ENCODE measurements around the gene TNFRSF4. TPM values are rescaled to one million over a fixed set of nuclear protein-coding genes. Genes with fewer than 3 reads are reported as not detected.

TNFRSF4 gene
- total RNA-seq, 2 experiments from 2014 or later = 152 to 154 TPM

- ChIA-PET POLR2A (interaction anchor here (0.6 to 1.1 kb wide), 3 partner anchors 9 to 249 kb away, joined by 3 to 5 read pairs (median 3); no protein-coding TSS in a partner anchor), CTCF (interaction anchor here (1.0 to 2.9 kb wide), 3 partner anchors 22 to 86 kb away, joined by 3 to 7 read pairs (median 6); partner anchors contain the start of gene TTLL10)
Observed at GRCh38 chr1:1208713-1209433, 5.1 kb downstream of the TNFRSF4 start.

GRCh38 chr1:1207571-1207892, 6.4 kb downstream of the TNFRSF4 start:
- POLR2A ChIA-PET = interaction anchor here (0.6 to 1.6 kb wide), 3 partner anchors 20 to 144 kb away, joined by 3 to 5 read pairs (median 4); partner anchors contain the start of gene SDF4

GRCh38 chr1:1206966-1207531, 6.9 kb downstream of the TNFRSF4 start:
- ChIA-PET CTCF (interaction anchor here (1.2 to 2.1 kb wide), 2 partner anchors 84 to 174 kb away, joined by 3 to 7 read pairs; no protein-coding TSS in a partner anchor), POLR2A (interaction anchor here (0.6 to 1.6 kb wide), 3 partner anchors 21 to 143 kb away, joined by 3 to 5 read pairs (median 4); partner anchors contain the start of gene SDF4)

More at GRCh38 chr1:1207571-1207892, 6.4 kb downstream of the TNFRSF4 start:
- CTCF ChIA-PET = interaction anchor here (1.2 to 2.1 kb wide), 2 partner anchors 85 to 174 kb away, joined by 3 to 7 read pairs; no protein-coding TSS in a partner anchor

GRCh38 chr1:1206376-1206965, 7.5 kb downstream of the TNFRSF4 start, which contains the start of gene TNFRSF18:
TNFRSF18 (minus strand) TSS chr1:1206592; CDS start chr1:1206571, 21 bp downstream.
- POLR2A ChIA-PET = interaction anchor here (0.6 to 1.6 kb wide), 3 partner anchors 25 to 143 kb away, joined by 3 to 5 read pairs (median 4); partner anchors contain the start of genes C1orf159 and SDF4
- CTCF ChIA-PET = interaction anchor here (1.5 to 2.1 kb wide), 2 partner anchors 84 kb away, joined by 6 to 7 read pairs; no protein-coding TSS in a partner anchor

GRCh38 chr1:1205769-1206375, 8.1 kb downstream of the TNFRSF4 start:
- CTCF ChIA-PET = interaction anchor here (1.0 to 1.5 kb wide), 2 partner anchors 20 to 84 kb away, joined by 3 to 6 read pairs; no protein-coding TSS in a partner anchor
- POLR2A ChIA-PET = interaction anchor here (0.5 to 0.6 kb wide), 2 partner anchors 90 to 195 kb away, joined by 3 read pairs; partner anchors contain the start of gene C1orf159

GRCh38 chr1:1204998-1205768, 8.8 kb downstream of the TNFRSF4 start:
- CTCF ChIA-PET = interaction anchor here (1.0 to 1.5 kb wide), 2 partner anchors 19 to 83 kb away, joined by 3 to 6 read pairs; no protein-coding TSS in a partner anchor
- POLR2A ChIA-PET = interaction anchor here (0.5 kb wide), 1 partner anchor 194 kb away, joined by 3 read pairs; no protein-coding TSS in a partner anchor

- POLR2A ChIA-PET = no interaction called here
Observed at GRCh38 chr1:1204425-1204920, 9.5 kb downstream of the TNFRSF4 start.

GRCh38 chr1:1203561-1204424, 10.2 kb downstream of the TNFRSF4 start:
- CTCF ChIA-PET = no interaction called here
- POLR2A ChIA-PET = no interaction called here

More at GRCh38 chr1:1204425-1204920, 9.5 kb downstream of the TNFRSF4 start:
- CTCF ChIA-PET = interaction anchor here (1.0 kb wide), 1 partner anchor 19 kb away, joined by 3 read pairs; no protein-coding TSS in a partner anchor

- ChIA-PET POLR2A (no interaction called here), CTCF (no interaction called here)
Observed at GRCh38 chr1:1202831-1203560, 11.0 kb downstream of the TNFRSF4 start.

- CTCF ChIA-PET = interaction anchor here (0.8 kb wide), 1 partner anchor 78 kb away, joined by 3 read pairs; no protein-coding TSS in a partner anchor
- POLR2A ChIA-PET = interaction anchor here (1.3 kb wide), 1 partner anchor 12 kb away, joined by 3 read pairs; no protein-coding TSS in a partner anchor
Observed at GRCh38 chr1:1200876-1201810, 12.8 kb downstream of the TNFRSF4 start.

GRCh38 chr1:1199961-1200875, 13.7 kb downstream of the TNFRSF4 start:
- POLR2A ChIA-PET = interaction anchor here (0.6 to 1.3 kb wide), 2 partner anchors 13 to 229 kb away, joined by 3 to 4 read pairs; no protein-coding TSS in a partner anchor
- CTCF ChIA-PET = interaction anchor here (0.5 to 0.8 kb wide), 2 partner anchors 78 to 1112 kb away, joined by 3 read pairs; no protein-coding TSS in a partner anchor

- CTCF ChIA-PET = no interaction called here
Observed at GRCh38 chr1:1199141-1199960, 14.6 kb downstream of the TNFRSF4 start.

GRCh38 chr1:1198423-1199140, 15.4 kb downstream of the TNFRSF4 start:
- POLR2A ChIA-PET = interaction anchor here (1.8 kb wide), 1 partner anchor 9 kb away, joined by 4 read pairs; no protein-coding TSS in a partner anchor

More at GRCh38 chr1:1199141-1199960, 14.6 kb downstream of the TNFRSF4 start:
- POLR2A ChIA-PET = interaction anchor here (0.6 to 1.8 kb wide), 2 partner anchors 9 to 230 kb away, joined by 4 read pairs; no protein-coding TSS in a partner anchor

More at GRCh38 chr1:1198423-1199140, 15.4 kb downstream of the TNFRSF4 start:
- CTCF ChIA-PET = no interaction called here
